NCI-H510A (cell line): Measurements from ENCODE around the gene GRIN2C.

Experiments
- DNase-seq: peaks from one replicate; lab custom pipeline; 2025; lab: John Stamatoyannopoulos, UW

The GRIN2C gene

GRCh38 chr17:74864297-74864865, 4.7 kb upstream of the GRIN2C start:
- DNase-seq = no peak

DNA sequence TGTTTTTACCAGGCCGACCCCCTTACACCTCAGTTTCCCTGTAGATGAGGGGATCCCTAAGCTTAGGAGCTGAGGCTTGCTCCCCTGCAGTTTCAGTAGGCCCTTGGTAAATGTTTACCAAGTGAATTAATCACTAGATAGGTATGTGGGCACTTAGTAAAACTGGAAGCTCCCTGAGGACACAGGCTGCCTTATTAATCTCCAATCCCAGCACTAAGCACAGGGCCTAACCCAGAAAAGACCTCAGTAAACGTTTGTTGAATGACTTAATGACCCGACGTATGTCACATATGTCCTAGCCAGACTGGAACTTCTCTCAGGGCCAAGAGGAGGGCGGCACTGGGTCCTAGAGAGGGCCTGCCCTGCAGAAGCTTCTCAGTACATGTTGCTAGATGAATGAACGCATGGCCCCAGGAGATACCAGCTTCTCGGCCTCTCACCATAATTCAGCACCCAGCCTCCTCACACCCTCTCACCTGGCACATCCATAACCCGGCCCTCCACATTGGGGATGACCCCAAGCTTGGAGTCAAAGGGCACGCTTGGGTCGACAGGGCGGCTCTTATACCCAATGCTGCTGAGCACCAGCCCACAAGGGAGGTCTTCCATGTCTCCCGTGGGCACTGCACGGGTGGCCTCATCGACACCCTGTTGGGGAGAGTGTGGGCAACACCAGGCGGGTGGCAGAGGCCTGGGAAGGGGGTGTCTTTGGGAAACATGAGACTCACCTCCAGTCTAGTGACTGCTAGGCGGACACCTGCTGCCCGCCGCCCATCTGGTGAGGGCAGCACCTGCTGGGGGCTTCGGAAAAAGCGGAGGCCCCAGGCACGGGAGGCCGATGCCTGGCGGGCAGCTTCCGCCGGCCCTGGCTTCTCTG, 4.0 kb upstream of the GRIN2C start:
- DNase-seq = no peak

DNA sequence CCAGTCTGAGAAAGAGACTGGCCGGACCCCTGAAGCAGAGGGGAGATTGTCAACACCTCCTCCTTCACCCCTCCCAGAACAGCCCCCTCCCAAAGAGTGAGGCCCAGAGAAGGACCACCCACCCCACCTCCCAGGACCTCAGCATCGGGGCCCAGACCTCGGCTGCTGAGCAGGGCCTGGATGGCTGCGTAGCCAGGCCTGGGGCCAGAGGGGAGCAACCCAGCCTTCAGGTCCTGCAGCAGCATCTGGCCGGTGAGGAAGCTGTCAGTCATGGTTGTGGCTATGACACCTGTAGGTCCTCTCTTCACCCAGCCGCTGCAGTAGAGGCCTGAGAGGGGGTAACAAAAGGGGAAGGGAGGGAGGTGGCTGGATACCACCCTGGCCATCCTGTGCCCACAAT, 3.2 kb upstream of the GRIN2C start:
- no peak for DNase-seq

- DNase-seq = peak; percentile 34
Observed at GRCh38 chr17:74862108-74862901, 2.6 kb upstream of the GRIN2C start.

GRCh38 chr17:74861662-74862107, 2.0 kb upstream of the GRIN2C start:
- DNase-seq = no peak

DNA sequence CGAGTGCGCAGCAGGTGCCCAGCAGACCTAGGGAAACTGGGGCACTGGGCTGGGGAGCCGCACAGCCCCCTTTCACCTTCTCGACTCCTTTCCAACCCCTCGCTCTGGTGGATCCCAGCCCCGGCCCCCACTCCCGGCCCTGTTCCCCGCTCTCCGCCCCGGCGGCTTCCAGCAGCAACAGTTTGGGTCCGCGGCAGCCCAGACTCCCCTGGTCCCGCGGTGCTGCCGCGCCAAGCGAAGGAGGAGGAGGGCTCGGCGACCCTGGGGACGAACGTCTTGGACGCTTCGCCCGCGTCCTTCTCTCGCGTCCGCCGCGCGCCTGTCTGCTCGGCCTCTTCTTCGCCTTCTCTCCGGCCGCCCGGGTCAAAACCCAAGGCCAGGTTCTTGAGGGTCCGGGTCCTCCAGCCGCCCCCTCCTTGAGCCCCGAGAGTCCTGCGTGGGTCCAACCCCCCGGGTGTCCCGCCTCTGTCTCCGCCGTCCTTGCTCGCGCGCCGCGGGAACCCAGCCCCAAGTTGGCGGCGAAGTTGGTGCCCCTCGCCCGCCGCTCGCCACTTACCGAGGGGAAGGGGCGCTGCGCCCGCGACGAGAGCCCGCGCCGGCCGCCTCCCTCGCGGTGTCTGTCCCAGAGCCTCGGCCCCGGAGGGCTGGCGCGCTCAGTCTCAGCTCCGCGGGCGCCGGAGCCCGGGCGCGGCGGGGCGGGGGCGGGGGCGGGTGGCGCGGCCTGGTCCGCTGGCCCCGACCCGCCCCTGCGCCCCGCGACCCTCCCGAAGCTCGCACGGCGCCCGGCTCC, 1.4 kb upstream of the GRIN2C start:
- DNase-seq = no peak

DNA sequence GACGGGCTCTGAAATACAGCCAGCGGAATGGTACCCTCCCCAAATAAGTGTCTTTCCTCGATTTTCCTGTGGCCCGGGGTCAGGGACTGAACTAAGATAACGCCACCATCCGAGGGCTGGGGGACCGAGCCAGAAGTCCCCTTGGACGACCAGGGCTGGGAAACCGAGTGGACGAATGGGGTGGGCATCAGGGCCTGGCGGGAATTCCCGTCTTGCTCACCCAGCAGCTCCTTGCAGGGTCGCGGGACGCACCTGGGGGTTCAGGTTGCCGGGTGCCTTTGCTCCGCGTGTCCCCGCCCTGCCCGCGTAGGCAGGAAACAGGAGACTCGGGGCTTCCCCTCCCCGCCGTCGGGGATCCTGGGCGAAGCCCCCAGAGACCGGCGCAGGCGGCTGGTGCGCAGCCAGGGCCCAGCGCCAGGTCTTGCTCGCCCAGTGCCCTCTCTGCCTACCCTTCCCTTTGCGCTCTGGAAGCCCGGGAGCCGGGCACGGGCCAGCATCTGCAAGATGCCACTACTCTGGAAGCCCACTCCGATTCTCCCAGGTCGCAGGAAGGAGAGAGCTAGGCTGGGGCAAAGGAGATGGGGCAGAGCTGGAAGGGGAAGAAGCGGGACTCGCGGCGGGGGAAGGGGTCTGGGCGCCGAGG, 665 bp upstream of the GRIN2C start:
- no peak for DNase-seq

DNA sequence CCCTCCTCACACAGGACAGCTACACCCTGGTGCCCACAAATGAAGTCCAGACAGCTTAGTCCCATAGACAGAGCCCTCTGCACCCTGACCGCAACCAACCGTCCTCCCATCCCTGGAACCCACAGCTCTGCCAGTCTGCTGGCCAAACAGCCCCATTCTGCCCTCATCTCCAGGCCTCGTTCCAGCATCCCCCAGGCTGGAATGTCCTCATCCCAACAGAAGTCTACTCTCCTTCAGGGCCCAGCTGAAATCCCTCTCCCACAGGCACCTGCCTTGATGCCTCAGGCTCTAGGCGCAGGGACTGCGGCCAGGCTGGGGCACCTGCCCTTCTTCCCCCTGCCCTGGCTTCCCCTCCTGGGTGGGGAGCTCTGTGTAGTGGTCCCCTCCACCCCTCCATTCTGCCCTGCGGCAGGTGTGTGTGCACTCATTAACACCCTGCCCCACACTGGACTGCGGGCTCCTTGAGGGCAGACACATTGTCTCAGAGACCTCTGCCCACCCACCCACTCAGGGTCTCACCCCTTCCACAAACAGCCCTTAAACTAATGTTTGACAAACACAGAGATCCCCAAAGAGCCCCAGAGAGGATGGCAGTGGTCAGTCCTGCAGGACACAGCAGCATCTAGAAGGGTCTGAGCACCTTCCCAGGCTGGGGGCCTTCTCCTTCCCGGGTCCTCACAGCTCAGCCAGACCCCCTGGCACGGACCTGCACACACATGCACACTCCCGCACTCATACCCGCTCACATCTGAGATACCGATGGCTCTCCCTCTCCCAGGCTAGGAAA, 820 bp downstream of the GRIN2C start:
- DNase-seq = no peak

- no peak for DNase-seq
Observed at GRCh38 chr17:74857191-74857590, 2.5 kb downstream of the GRIN2C start.

- DNase-seq = no peak
Observed at GRCh38 chr17:74856112-74856511, 3.6 kb downstream of the GRIN2C start.

- DNase-seq = no peak
Observed at GRCh38 chr17:74855323-74855722, 4.4 kb downstream of the GRIN2C start.

DNA sequence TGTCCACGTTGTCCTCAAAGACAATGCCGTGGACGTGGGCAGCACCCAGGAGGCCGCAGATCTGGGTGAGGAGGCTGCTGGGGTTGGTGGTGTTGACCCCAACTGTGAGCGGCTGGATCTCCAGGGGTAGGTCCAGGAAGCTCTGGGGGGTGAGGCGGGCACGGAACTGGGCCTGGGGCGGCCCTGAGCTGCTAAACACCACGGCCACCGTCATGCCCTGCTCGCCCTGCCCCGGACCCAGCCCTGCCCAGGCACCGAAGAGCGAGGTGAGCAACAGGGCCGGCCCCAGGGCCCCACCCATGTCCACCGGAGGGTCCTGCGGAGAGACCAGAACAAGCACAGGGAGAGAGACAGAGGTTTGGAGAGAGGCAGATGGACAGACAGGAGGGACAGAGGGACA, 4.9 kb downstream of the GRIN2C start:
- DNase-seq = no peak

DNA sequence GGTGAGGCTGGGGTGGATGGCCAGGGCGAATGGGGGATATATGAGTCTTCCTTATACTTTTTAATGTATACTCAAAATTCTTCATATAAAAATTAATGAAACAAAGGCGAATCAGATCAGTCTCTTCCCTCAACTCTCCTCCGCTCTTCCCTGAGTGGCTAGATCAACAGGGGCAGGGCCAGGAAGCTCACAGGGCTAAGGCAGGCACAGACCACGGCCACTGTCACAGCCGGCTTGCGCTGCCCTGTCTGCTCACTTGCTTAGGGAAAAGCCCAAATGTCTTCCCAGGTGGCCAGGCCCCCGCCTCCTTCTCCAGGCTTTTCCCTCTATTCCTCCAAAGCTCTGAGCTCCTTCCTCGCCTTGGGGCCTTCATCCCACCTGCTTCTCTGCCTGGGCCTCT, 6.0 kb downstream of the GRIN2C start:
- DNase-seq = no peak

DNA sequence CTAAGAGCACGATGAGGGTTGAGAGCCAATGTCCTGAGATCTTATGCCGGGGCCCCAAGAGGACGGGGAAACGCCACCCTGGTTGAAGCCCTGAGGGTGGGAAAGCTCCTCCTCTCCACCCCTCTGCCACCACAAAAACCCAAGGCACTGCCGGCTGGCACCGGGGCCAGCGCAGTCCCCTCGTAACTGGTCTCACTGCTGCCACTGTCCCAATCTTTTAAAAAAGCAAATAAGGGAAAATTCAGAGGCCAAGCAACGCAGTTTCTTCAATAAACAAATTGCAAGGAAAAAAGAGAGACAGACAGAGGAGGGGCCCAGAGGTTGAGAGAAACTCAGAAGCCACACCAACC, 6.7 kb downstream of the GRIN2C start:
- DNase-seq = no peak

DNA sequence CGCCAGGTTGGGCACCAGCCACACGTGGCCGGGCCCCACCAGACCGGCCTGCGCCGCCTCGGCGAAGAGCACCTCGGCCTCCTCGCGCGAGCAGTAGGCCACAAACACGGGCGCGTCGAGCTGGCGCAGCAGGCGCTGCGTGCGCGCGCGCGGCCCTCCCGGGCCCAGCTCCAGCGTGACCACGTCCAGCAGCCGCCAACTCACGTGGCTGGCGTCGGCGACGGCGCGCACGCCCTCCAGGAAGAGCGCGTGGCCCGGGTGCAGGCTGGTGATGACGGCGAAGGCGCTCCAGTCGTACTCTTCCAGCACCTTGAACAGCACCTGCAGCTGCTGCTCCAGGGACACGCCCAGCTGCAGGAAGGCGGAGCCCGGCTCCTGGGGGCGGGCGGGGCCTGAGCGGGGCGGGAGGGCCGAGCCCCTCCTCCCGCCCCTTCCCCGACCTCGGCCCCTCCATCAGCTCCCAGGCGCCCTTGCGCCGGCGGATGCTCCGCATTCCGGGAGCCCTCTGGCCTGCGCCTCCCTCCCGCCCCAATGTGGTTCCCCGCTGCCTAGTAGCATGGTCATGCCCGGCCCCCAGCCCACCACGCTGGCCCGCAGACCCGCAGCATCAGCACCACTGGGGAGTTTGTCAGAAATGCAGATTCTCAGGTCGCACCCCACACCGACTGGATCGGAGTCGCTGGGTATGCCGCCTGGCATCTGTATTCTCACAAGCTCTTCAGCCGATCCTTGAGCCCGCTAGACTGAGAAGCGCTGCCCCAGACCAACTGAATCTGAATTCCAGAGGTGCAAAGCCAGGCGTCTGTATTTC, 7.2 kb downstream of the GRIN2C start:
- DNase-seq = no peak

DNA sequence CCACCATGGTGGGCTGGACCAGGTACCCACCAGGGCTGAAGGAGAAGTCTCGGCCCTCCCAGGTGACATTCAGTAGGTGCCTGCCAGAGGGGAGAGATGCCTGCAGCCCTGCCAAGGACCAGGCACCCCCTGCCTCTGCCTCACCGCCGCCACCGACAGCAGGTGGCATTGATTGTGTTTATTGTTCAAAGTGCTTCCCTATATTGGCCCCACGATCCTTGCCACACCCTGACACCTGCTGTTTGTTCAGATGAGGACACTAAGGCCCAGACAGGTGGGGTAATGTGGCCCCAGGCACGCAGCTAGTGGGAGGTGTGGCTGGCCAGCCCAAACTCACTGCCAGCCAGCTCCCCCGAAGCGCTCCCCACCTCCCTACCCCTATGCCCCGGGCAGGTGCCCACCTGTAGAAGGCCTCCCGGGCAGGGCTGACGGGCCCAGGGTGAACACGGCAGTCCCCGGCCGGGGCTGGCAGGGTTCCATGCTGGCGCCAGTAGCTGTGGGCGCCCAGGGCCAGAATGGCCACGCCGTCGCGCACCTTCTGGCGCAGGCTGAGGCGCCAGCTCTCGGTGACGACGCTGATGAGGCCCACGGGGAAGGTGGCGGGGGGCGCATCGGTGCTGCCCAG, 8.0 kb downstream of the GRIN2C start:
- DNase-seq = peak; percentile 90

DNA sequence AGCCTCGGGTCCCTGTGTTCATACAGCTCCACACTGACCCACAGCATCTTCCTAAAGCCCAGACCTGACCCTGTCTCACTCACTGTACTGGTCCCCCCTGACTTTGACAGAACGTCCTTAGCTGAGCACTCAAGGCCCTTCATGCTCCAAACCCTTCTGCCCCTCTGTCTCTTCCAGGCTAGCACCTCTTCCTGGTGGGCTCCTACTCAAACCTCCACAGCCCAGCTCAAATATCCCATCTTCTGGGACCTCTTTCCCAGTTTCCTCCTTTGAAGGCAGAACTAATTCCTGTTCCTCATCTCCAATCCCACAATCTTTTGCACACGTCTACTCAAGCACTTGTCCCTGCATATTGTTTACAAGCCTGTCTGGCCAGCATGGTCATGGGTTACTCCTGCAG, 8.8 kb downstream of the GRIN2C start:
- peak; percentile 68 for DNase-seq

GRCh38 chr17:74850310-74850709, 9.4 kb downstream of the GRIN2C start:
- DNase-seq = no peak

DNA sequence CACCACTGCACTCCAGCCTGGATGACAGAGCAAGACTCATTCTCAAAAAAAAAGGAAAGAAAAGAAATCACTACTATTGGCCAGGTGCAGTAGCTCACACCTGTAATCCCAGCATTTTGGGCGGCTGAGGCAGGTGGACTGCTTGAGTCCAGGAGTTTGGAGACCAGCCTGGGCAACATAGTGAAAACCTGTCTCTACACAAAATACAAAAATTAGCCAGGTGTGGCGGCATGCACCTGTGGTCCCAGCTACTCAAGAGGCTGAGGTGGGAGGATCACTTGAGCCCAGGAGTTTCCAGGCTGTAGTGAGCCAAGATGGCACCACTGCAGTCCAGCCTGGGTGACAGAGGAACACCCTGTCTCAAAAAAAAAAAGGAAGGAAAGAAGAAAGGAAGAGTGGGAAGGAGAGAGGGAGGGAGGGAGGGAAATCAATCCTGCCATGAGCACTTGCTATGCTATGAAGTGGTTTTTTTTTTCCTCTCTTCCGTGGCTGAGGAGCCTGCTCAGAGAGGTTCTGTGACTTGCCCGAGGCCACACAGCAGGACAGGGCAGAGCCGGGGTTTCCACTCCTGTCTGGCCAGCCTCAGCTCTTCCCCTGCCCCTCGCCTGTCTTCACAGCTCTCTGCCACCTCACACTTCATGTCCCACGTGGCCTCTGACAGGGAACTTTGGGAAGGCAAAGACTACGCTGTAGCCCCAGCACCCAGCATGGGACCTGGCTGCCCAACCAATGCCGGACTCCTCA, 10.9 kb downstream of the GRIN2C start:
- no peak for DNase-seq
